Upper lobe of left lung (tissue), 4 donors: Measurements from ENCODE around the gene TUBB3.

Experiments used
- CTCF ChIP-seq, 6 experiments: fragments of 450-650 bp in 4 of 6; fragments of 200-600 bp in 2 of 6; sonication (generic) in 2 of 6; IDR thresholded peaks; one replicate each; pipeline ENCODE4 v1.5.1; 2016 to 2019; ENCODE audit warnings: antibody characterized with exemption in 6 of 6
- EP300 ChIP-seq, 4 donors: sonication (generic); formaldehyde crosslinking; IDR thresholded peaks; one replicate each; pipeline ENCODE4 v1.5.1; 2017; ENCODE audit warnings: antibody characterized with exemption in 4 of 4, control low read depth in 2 of 4
- POLR2A ChIP-seq, 4 donors: fragments of 450-650 bp; IDR thresholded peaks; one replicate each; pipeline ENCODE4 v1.5.1; 2016 to 2017; ENCODE audit warnings: antibody characterized with exemption in 4 of 4, mild to moderate bottlenecking in 2 of 4
- POLR2AphosphoS5 ChIP-seq, 2 donors: sonication (generic); formaldehyde crosslinking; IDR thresholded peaks; one replicate each; pipeline ENCODE4 v1.5.1; 2017; ENCODE audit warnings: antibody characterized with exemption in 2 of 2

- TF ChIP-seq CTCF (IDR thresholded peaks at IDR 0.05), result no peak
- no peak for TF ChIP-seq POLR2AphosphoS5 (IDR thresholded peaks at IDR 0.05)
- TF ChIP-seq POLR2A (IDR thresholded peaks at IDR 0.05), result no peak
- no peak for TF ChIP-seq EP300 (IDR thresholded peaks at IDR 0.05)
These were observed 23.2 kb upstream of the TUBB3 start for GRCh38 chr16:89899879-89900481.
